MM.1S (cell line): Measurements from ENCODE around the gene TERB1.

Experiments
- EZH2 ChIP-seq: fragments of 300-600 bp; sonication (generic); optimal IDR thresholded peaks from 2 replicates; pipeline ENCODE3; 2017; ENCODE audit warnings: low read depth, mild to moderate bottlenecking, antibody characterized with exemption, low read length, mixed read lengths
- EZH2phosphoT487 ChIP-seq: fragments of 300-600 bp; sonication (generic); IDR thresholded peaks from 2 replicates; pipeline ENCODE4 v1.6.1; 2018; ENCODE audit warnings: antibody characterized with exemption, low read length
- TF ChIP-seq, protein P1 (sequence below): fragments of 300-600 bp; sonication (generic); IDR thresholded peaks from 2 replicates; pipeline ENCODE4 v1.5.1; 2016; ENCODE audit warnings: antibody characterized with exemption, low read length, mixed read lengths

DNA sequence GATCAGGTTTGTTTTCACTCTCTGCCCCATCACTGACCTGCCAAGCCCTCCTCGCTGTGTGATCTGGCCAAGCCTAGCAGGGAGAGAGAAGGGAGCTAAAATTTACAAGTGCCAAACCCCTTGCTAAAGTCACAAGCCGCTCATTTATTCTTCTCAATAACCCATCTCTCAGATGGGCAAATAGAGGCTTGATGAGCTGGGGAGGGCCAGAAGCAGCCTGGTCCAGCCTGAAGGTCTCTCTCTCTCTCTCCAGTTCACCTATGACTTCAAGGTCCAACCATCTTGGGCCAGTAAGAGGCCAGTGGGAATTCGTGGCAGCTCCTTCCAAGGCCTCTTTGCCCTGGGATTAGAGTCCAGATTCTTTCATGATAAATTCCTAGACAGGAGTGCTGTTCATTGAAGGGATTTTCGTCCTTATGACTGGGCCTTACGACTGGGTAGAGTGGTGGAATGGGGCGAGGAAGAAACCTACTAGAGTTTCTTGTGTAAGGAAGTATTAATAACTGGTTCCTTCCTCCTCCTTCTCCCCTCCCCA is 46.2 kb upstream of the TERB1 start:
- TF ChIP-seq, protein P1, sequence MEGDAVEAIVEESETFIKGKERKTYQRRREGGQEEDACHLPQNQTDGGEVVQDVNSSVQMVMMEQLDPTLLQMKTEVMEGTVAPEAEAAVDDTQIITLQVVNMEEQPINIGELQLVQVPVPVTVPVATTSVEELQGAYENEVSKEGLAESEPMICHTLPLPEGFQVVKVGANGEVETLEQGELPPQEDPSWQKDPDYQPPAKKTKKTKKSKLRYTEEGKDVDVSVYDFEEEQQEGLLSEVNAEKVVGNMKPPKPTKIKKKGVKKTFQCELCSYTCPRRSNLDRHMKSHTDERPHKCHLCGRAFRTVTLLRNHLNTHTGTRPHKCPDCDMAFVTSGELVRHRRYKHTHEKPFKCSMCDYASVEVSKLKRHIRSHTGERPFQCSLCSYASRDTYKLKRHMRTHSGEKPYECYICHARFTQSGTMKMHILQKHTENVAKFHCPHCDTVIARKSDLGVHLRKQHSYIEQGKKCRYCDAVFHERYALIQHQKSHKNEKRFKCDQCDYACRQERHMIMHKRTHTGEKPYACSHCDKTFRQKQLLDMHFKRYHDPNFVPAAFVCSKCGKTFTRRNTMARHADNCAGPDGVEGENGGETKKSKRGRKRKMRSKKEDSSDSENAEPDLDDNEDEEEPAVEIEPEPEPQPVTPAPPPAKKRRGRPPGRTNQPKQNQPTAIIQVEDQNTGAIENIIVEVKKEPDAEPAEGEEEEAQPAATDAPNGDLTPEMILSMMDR: no peak
- TF ChIP-seq EZH2phosphoT487 (no peak), EZH2 (no peak)
